Measurements from ENCODE around the gene NFKBIA. TPM values are rescaled to one million over a fixed set of nuclear protein-coding genes. Genes with fewer than 3 reads are reported as not detected.
"Not testable (repeated sequence)": the region's sequence is repeated elsewhere in the genome, so short reads cannot be mapped to it uniquely, and the experiment has no call there.

NFKBIA gene
- total and polyA plus RNA-seq, 7 donors: 48.7 to 151 (median 94.0) TPM

GRCh38 chr14:35383569-35384454, 20.7 kb downstream of the NFKBIA start:
- H3K4me3 ChIP-seq: peak overlapping the region; percentile 47
- H3K9me3 ChIP-seq: no peaks in the 10 kb centered on the region
- 43 to 53% (median 46%) methylated on average over 10 of the region's 10 CpGs for WGBS, 3 donors
- TF ChIP-seq, protein P1, sequence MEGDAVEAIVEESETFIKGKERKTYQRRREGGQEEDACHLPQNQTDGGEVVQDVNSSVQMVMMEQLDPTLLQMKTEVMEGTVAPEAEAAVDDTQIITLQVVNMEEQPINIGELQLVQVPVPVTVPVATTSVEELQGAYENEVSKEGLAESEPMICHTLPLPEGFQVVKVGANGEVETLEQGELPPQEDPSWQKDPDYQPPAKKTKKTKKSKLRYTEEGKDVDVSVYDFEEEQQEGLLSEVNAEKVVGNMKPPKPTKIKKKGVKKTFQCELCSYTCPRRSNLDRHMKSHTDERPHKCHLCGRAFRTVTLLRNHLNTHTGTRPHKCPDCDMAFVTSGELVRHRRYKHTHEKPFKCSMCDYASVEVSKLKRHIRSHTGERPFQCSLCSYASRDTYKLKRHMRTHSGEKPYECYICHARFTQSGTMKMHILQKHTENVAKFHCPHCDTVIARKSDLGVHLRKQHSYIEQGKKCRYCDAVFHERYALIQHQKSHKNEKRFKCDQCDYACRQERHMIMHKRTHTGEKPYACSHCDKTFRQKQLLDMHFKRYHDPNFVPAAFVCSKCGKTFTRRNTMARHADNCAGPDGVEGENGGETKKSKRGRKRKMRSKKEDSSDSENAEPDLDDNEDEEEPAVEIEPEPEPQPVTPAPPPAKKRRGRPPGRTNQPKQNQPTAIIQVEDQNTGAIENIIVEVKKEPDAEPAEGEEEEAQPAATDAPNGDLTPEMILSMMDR (IDR thresholded peaks at IDR 0.05): no peak
- DNase-seq (peak in 1 of 2 donors; percentile 8), ATAC-seq (peak; percentile 8 to 21 (median 14))
- H3K36me3 ChIP-seq (ENCODE audit: insufficient read depth in 1 of 2, low read depth in 1 of 2): no peaks in the 10 kb centered on the region
- peaks cover 37% of the 10 kb centered on the region for H3K4me1 ChIP-seq
- H3K27ac ChIP-seq: peak overlapping the region; percentile 98
- intact Hi-C loops (cut with DNase I): loop anchor here (2.0 to 5.0 kb wide), 3 partner anchors 41 to 92 kb away; partner anchors contain the start of gene PSMA6 (in 1 of the 2)
- no peaks in the 10 kb centered on the region for H3K27me3 ChIP-seq (ENCODE audit: insufficient read depth in 3 of 3, low read length in 2 of 3)

DNA sequence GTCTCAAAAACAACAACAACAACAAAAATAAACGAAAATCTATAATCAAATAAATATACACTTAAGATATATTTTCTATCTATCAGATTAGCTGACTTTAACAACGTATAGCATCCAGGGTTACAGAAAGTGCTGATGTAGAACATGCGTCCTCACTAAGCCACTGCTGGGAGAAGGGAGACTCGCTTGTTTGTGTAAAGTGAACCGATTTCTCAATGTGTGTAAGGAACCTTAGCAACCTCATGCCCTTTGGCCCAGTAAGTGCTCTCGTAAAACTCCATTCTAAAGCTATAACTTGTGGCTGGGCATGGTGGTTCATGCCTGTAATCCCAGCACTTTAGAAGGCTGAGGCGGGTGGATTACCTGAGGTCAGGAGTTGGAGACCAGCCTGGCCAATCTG, 23.8 kb downstream of the NFKBIA start:
- Histone ChIP-seq H3K9me3 (no peaks in the 10 kb centered on the region), H3K4me1 (peaks cover 28% of the 10 kb centered on the region), H3K27ac (no peak overlapping the region), H3K4me3 (no peak overlapping the region), H3K36me3 (ENCODE audit: insufficient read depth in 1 of 2, low read depth in 1 of 2) (no peaks in the 10 kb centered on the region), H3K27me3 (ENCODE audit: insufficient read depth in 3 of 3, low read length in 2 of 3) (no peaks in the 10 kb centered on the region)
- DNase-seq: no peak
- intact Hi-C loops (cut with DNase I): loop anchor here (5.0 kb wide), 2 partner anchors 38 to 88 kb away; partner anchors contain the start of gene PSMA6 (in 1 of the 2)
- 71 to 78% (median 75%) methylated on average over 7 of the region's 7 CpGs for WGBS, 3 donors
- ATAC-seq: no peak
- TF ChIP-seq, protein P1 (IDR thresholded peaks at IDR 0.05): no peak

- H3K27ac ChIP-seq; H3K27me3 ChIP-seq (ENCODE audit: insufficient read depth in 3 of 3, low read length in 2 of 3); intact Hi-C loops (cut with DNase I); H3K4me3 ChIP-seq; ATAC-seq; H3K9me3 ChIP-seq; H3K36me3 ChIP-seq (ENCODE audit: insufficient read depth in 1 of 2, low read depth in 1 of 2): not testable (repeated sequence)
- peaks cover 15% of the 10 kb centered on the region for H3K4me1 ChIP-seq
- DNase-seq: peak in 1 of 2 donors; percentile 8
- WGBS, 3 donors: 85 to 89% (median 85%) methylated on average over 9 of the region's 9 CpGs
Measured at GRCh38 chr14:35379234-35379933, 25.2 kb downstream of the NFKBIA start.

- peaks cover 8% of the 10 kb centered on the region for H3K4me1 ChIP-seq
- H3K36me3 ChIP-seq (ENCODE audit: insufficient read depth in 1 of 2, low read depth in 1 of 2): no peaks in the 10 kb centered on the region
- DNase-seq (peak in 1 of 2 donors; percentile 18), ATAC-seq (no peak)
- no peak overlapping the region for H3K27ac ChIP-seq
- intact Hi-C loops (cut with DNase I): no loop called here
- TF ChIP-seq, protein P1 (IDR thresholded peaks at IDR 0.05): no peak
- 87 to 93% (median 89%) methylated on average over 9 of the region's 9 CpGs for WGBS, 3 donors
- H3K9me3 ChIP-seq: no peaks in the 10 kb centered on the region
- H3K27me3 ChIP-seq (ENCODE audit: insufficient read depth in 3 of 3, low read length in 2 of 3): no peaks in the 10 kb centered on the region
- H3K4me3 ChIP-seq: no peak overlapping the region
Measured at GRCh38 chr14:35378425-35379233, 25.9 kb downstream of the NFKBIA start.
